Activated CD8-positive, alpha-beta T cell treated with anti-CD3 and anti-CD28 coated beads for 36 hours (primary cell): ENCODE data around the gene PIEZO2. TPM values are rescaled to one million over a fixed set of nuclear protein-coding genes. Genes with fewer than 3 reads are reported as not detected.

Experiments
- ATAC-seq: fragments of 200-7000 bp; cut with Tn5 transposase; one replicate; pipeline ENCODE4 v1.10.0; 2021; ENCODE audit warnings: mild to moderate bottlenecking, moderate library complexity
- CTCF ChIA-PET: fragments of 350-600 bp; sonication (Branson Sonifier 250); formaldehyde crosslinking; loops from one replicate; lab custom pipeline; 2021; ENCODE audit warnings: antibody characterized with exemption; lab: Charles Lee
- POLR2A ChIA-PET: fragments of 350-600 bp; sonication (Branson Sonifier 250); formaldehyde crosslinking; loops from one replicate; lab custom pipeline; 2021; ENCODE audit warnings: antibody characterized with exemption; lab: Charles Lee
- DNase-seq: peaks from one replicate; pipeline ENCODE4 v3.0.0-alpha.2; 2020
- H3K27ac Mint-ChIP-seq: one replicate; pipeline ENCODE4 v1.8.0; 2021; ENCODE audit warnings: mild to moderate bottlenecking, mixed read lengths
- H3K27me3 Mint-ChIP-seq: one replicate; pipeline ENCODE4 v1.8.0; 2021; ENCODE audit warnings: mixed read lengths
- H3K36me3 Mint-ChIP-seq: one replicate; pipeline ENCODE4 v1.8.0; 2021; ENCODE audit warnings: low read depth, mixed read lengths
- H3K4me1 Mint-ChIP-seq: one replicate; pipeline ENCODE4 v1.8.0; 2021; ENCODE audit warnings: low read depth, mixed read lengths
- H3K4me3 Mint-ChIP-seq: one replicate; pipeline ENCODE4 v1.8.0; 2021; ENCODE audit warnings: mild to moderate bottlenecking, moderate library complexity, mixed read lengths
- H3K9me3 Mint-ChIP-seq: one replicate; pipeline ENCODE4 v1.8.0; 2021; ENCODE audit warnings: mixed read lengths
- intact Hi-C: fragments of 100-400 bp; cut with micrococcal nuclease; formaldehyde crosslinking; loops from one replicate; pipeline ENCODE4 v1.10.0; 2022
- total RNA-seq, 2 experiments: library from RNA; stranded (reverse); gene quantifications; one replicate each; pipeline ENCODE4 v1.2.3, GENCODE V29; 2021
- TF ChIP-seq, protein P1 (sequence below): fragments of 200-600 bp; IDR thresholded peaks from one replicate; pipeline ENCODE4 v1.8.0; 2022; ENCODE audit warnings: antibody characterized with exemption, mild to moderate bottlenecking

The PIEZO2 gene
- total RNA-seq, 2 experiments from 2014 or later = not detected

DNA sequence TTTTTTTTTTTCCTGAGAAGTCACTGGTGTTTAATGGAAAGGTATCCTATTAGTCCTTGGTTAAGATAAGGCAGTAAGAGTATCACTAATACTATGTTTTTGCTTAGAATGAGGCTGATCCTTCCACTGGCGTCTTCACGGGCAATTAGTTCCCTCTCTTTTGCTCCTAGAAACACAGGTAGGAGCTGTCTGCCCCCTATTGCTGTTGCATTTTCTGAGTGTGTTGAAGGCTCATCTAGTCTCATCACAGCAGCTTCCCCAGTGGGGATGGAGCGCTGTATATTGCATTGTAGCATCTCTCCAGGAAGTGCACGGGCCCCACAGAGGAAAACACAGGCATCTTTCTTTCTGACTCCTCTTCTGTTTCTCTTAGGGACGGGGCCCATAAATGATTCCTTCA lies 478.5 kb downstream of the PIEZO2 start:
- ChIA-PET CTCF (no interaction called here), POLR2A (no interaction called here)
- DNase-seq = no peak
- H3K36me3 Mint-ChIP-seq = no peaks in the 10 kb centered on the region
- intact Hi-C loops = no loop called here
- no peak overlapping the region for H3K4me3 Mint-ChIP-seq
- H3K27me3 Mint-ChIP-seq = peaks cover 2% of the 10 kb centered on the region
- no peaks in the 10 kb centered on the region for H3K4me1 Mint-ChIP-seq
- TF ChIP-seq, protein P1, sequence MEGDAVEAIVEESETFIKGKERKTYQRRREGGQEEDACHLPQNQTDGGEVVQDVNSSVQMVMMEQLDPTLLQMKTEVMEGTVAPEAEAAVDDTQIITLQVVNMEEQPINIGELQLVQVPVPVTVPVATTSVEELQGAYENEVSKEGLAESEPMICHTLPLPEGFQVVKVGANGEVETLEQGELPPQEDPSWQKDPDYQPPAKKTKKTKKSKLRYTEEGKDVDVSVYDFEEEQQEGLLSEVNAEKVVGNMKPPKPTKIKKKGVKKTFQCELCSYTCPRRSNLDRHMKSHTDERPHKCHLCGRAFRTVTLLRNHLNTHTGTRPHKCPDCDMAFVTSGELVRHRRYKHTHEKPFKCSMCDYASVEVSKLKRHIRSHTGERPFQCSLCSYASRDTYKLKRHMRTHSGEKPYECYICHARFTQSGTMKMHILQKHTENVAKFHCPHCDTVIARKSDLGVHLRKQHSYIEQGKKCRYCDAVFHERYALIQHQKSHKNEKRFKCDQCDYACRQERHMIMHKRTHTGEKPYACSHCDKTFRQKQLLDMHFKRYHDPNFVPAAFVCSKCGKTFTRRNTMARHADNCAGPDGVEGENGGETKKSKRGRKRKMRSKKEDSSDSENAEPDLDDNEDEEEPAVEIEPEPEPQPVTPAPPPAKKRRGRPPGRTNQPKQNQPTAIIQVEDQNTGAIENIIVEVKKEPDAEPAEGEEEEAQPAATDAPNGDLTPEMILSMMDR = no peak
- H3K9me3 Mint-ChIP-seq = no peaks in the 10 kb centered on the region
- H3K27ac Mint-ChIP-seq = no peak overlapping the region
- no peak for ATAC-seq

DNA sequence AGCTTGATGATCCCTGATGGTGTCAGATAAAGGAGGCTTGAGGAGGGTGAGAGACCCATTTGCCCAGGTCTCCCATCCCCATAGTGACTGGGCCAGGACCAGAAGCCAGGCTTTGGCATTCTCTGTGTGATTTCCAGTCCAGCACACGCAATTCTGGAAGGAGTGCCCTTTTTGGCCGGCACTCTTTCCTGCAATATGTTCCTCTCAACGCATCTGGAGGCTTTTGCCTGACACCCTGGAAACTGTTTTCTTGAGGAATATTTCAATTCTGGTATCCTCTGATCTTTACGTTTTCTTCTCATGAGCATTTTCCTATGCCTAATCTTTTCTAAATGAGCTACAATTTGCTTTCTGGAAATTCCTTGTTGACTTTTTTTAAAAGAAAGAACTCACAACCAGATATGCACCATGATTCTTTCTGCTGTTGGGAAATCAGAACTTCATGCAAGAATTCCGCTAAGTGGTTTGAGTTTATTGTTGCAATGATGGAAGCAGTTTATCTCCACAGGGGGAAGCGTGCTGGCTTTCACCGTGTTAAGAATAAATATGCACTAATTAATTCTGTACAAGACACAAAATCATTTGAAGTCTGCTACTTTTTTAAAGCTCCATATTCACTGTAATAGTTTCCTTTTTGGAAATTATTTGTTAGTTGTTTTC lies 479.8 kb downstream of the PIEZO2 start:
- no peaks in the 10 kb centered on the region for H3K4me1 Mint-ChIP-seq
- DNase-seq = no peak
- H3K4me3 Mint-ChIP-seq = no peak overlapping the region
- peaks cover 2% of the 10 kb centered on the region for H3K27me3 Mint-ChIP-seq
- intact Hi-C loops = no loop called here
- ATAC-seq = no peak
- ChIA-PET CTCF (no interaction called here), POLR2A (no interaction called here)
- H3K9me3 Mint-ChIP-seq = no peaks in the 10 kb centered on the region
- TF ChIP-seq, protein P1 = no peak
- no peak overlapping the region for H3K27ac Mint-ChIP-seq
- H3K36me3 Mint-ChIP-seq = no peaks in the 10 kb centered on the region

DNA sequence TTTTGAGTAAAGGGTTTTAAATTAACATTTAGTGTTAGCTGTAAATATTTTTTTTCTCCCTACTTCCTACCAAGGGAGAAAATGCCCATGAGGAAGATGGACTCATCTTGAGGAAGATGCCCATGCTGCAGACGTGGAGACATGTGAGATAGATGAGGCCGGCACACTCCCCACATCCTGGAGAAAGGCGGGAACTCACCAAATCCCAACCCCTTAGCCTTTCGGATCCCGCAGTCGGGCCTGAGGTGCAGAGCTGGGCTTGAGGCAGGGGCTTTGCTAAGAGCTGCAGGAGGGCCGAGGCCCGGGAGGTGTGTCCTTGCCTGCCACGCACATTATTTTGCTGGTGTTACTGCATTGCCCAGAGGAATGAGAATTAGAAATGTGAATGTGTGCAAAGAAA lies 485.6 kb downstream of the PIEZO2 start:
- no peaks in the 10 kb centered on the region for H3K4me1 Mint-ChIP-seq
- no peaks in the 10 kb centered on the region for H3K36me3 Mint-ChIP-seq
- H3K4me3 Mint-ChIP-seq = no peak overlapping the region
- DNase-seq = no peak
- no peak for ATAC-seq
- H3K27ac Mint-ChIP-seq = no peak overlapping the region
- H3K27me3 Mint-ChIP-seq = peaks cover 2% of the 10 kb centered on the region
- H3K9me3 Mint-ChIP-seq = no peaks in the 10 kb centered on the region
- CTCF ChIA-PET = interaction anchor here (1.0 kb wide), 1 partner anchor 14 kb away, joined by 3 read pairs; no protein-coding TSS in a partner anchor
- intact Hi-C loops = no loop called here
- POLR2A ChIA-PET = no interaction called here
- TF ChIP-seq, protein P1 = no peak

DNA sequence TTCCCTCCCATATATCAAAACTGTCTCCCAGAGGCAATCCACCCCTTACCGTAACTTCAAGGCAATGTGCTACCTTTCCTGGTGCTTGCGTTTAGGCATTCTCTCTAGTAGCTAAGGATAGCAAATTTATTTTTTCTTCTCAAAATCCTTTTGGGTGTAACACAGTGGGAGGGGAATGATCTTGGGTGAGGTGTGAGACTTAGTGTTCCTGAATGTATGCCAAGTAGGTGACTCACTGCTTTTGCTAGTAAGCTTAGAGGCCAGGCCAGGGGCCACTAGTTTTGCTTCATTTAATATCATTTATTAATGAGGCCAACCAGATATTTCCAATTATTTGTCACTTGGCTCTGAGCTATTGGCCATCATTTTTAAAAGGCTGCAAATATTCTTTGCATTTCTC lies 488.1 kb downstream of the PIEZO2 start:
- ChIA-PET POLR2A (interaction anchor here (0.9 kb wide), 1 partner anchor 16 kb away, joined by 3 read pairs; no protein-coding TSS in a partner anchor), CTCF (no interaction called here)
- Mint-ChIP-seq H3K27ac (no peak overlapping the region), H3K4me3 (no peak overlapping the region), H3K9me3 (no peaks in the 10 kb centered on the region), H3K36me3 (no peaks in the 10 kb centered on the region), H3K27me3 (peaks cover 2% of the 10 kb centered on the region), H3K4me1 (no peaks in the 10 kb centered on the region)
- intact Hi-C loops = no loop called here
- DNase-seq (no peak), ATAC-seq (no peak)
- TF ChIP-seq, protein P1 = no peak

DNA sequence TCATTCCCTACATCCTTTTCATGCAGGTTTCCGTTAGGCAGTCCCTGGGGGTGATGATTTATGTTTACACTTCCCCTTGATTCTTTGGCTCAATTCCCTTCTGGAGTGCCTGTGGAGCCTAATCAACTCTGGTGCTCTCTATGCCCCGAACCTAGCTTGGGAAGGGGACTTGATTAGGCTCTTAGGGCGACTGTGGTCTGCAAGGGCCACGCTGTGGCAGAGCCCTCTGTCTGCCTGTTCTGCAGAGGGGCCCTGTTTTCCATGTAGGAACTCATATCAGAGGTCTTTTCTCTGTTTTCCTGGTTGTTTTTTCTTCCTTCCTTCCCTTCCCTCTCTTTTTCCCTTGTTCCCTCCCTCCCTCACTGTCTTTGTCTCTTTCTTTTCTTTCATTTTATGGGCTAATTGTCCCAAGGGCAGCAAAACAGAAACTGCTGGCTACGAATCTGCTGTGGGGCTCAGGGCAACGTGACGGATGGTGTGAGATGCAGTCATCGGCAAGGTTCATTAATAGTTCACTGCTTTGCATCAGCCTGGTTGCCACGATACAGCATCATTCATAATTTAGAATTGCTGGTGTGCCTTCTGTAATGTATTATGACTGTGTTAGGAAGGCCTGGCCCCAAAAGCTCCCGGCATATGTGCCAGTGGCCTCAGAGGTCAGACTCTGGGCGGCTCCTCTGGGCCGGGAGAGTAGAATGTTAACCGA lies 489.0 kb downstream of the PIEZO2 start:
- Mint-ChIP-seq H3K27ac (no peak overlapping the region), H3K27me3 (peaks cover 2% of the 10 kb centered on the region), H3K4me1 (no peaks in the 10 kb centered on the region), H3K36me3 (no peaks in the 10 kb centered on the region), H3K9me3 (peaks cover 2% of the 10 kb centered on the region), H3K4me3 (no peak overlapping the region)
- POLR2A ChIA-PET = no interaction called here
- CTCF ChIA-PET = no interaction called here
- ATAC-seq = no peak
- no peak for DNase-seq
- TF ChIP-seq, protein P1 = no peak
- intact Hi-C loops = no loop called here
